HepG2 (cell line): Measurements from ENCODE around the gene TOM1L1. TPM values are rescaled to one million over a fixed set of nuclear protein-coding genes. Genes with fewer than 3 reads are reported as not detected.

Source experiments
- ATAC-seq: fragments of 200-7000 bp; cut with Tn5 transposase; 3 replicates; pipeline ENCODE4 v1.9.1; 2020; ENCODE audit warnings: mild to moderate bottlenecking, moderate library complexity
- BruUV-seq: library from RNA; stranded (reverse); fragments of 400-500 nt; replicated peaks from 2 replicates; lab custom pipeline; 2021; lab: Mats Ljungman, UMichigan
- CTCF ChIA-PET: fragments of 300-600 bp; formaldehyde crosslinking; extraction: SDS; loops from one replicate; lab custom pipeline; 2021; ENCODE audit warnings: low total read pairs, inconsistent platforms, low intra/inter-chr PET ratio; lab: Yijun Ruan, JAX
- POLR2A ChIA-PET: fragments of 350-600 bp; sonication (Branson Sonifier 250); formaldehyde crosslinking; loops from one replicate; lab custom pipeline; 2020; ENCODE audit warnings: antibody characterized with exemption, inconsistent platforms; lab: Yijun Ruan, JAX
- DNase-seq: peaks from one replicate; pipeline ENCODE4 v3.0.0-alpha.2; 2015; ENCODE audit warnings: low spot score
- FAIRE-seq: peaks from 3 replicates; lab custom pipeline; 2011; peaks lifted over from hg19 to GRCh38; lab: Jason Lieb, UNC
- H2AFZ ChIP-seq: one replicate; pipeline ENCODE4 v1.6.1; 2011; ENCODE audit warnings: low read length, inconsistent platforms
- H3K27ac ChIP-seq: fragments of 300-600 bp; 3 replicates; pipeline ENCODE4 v1.8.0; 2011; ENCODE audit warnings: mixed run types, mild to moderate bottlenecking, mixed read lengths, low read length, inconsistent platforms; ENCODE audit not compliant: insufficient read depth; ENCODE audit errors: extremely low read length
- H3K27me3 ChIP-seq, 2 experiments: fragments of 200-600 bp in 1 of 2; 2 replicates in 1 of 2; 3 replicates in 1 of 2; pipeline versions ENCODE4 v1.6.0 to v1.8.0; 2011; ENCODE audit warnings: low read length in 2 of 2, mild to moderate bottlenecking in 2 of 2, moderate library complexity in 2 of 2, inconsistent platforms in 1 of 2; ENCODE audit not compliant: insufficient read depth in 2 of 2, control insufficient read depth in 1 of 2
- H3K36me3 ChIP-seq, 2 experiments: fragments of 200-600 bp in 1 of 2; replicated peaks in 1 of 2; 2 replicates in 1 of 2; 3 replicates in 1 of 2; pipeline versions ENCODE4 v1.5.1 to v1.8.0; 2011; ENCODE audit warnings: low read length in 2 of 2, inconsistent platforms in 1 of 2; ENCODE audit not compliant: insufficient read depth in 2 of 2, control insufficient read depth in 1 of 2
- H3K4me1 ChIP-seq: 2 replicates; pipeline ENCODE4 v1.5.1; 2012; ENCODE audit warnings: low read length, inconsistent platforms; ENCODE audit not compliant: insufficient read depth
- H3K4me2 ChIP-seq: 2 replicates; pipeline ENCODE4 v1.6.0; 2011; ENCODE audit warnings: low read depth, low read length, inconsistent platforms
- H3K4me3 ChIP-seq, 3 experiments: fragments of 200-600 bp in 1 of 3; sonication (generic), shearing (Covaris generic) in 1 of 3; replicated peaks in 1 of 3; 2 replicates each; pipeline ENCODE4 v1.5.1; 2011 to 2016; ENCODE audit warnings: low read length in 3 of 3, inconsistent platforms in 2 of 3, low read depth in 2 of 3, mild to moderate bottlenecking in 2 of 3, control low read depth in 1 of 3, mixed read lengths in 1 of 3; ENCODE audit not compliant: insufficient read depth in 1 of 3
- H3K79me2 ChIP-seq: one replicate; pipeline ENCODE4 v1.6.1; 2011; ENCODE audit warnings: low read length, inconsistent platforms; ENCODE audit not compliant: insufficient read depth
- H3K9ac ChIP-seq: 2 replicates; pipeline ENCODE4 v1.6.0; 2011; ENCODE audit warnings: mild to moderate bottlenecking, low read depth, low read length, inconsistent platforms; ENCODE audit not compliant: insufficient read depth
- H3K9me3 ChIP-seq: 2 replicates; pipeline ENCODE4 v1.5.1; 2012; ENCODE audit warnings: mild to moderate bottlenecking, low read length
- H4K20me1 ChIP-seq: 2 replicates; pipeline ENCODE4 v1.6.0; 2011; ENCODE audit warnings: inconsistent platforms, mild to moderate bottlenecking, low read length, moderate library complexity; ENCODE audit not compliant: insufficient read depth
- MYNN ChIP-seq: sonication (generic); formaldehyde crosslinking; IDR thresholded peaks from 2 replicates; pipeline ENCODE4 v1.4.0; 2020; ENCODE audit warnings: mild to moderate bottlenecking, low read depth, missing genetic modification reagents
- ZFP36L1 ChIP-seq: sonication (generic); formaldehyde crosslinking; IDR thresholded peaks from 2 replicates; pipeline ENCODE4 v1.8.0; 2022; ENCODE audit warnings: mild to moderate bottlenecking, missing genetic modification reagents, moderate library complexity
- WGBS: methylation state at CpG from one replicate; pipeline ENCODE4 v1.1.6; 2017; ENCODE audit warnings: low lambda C conversion rate; 5-methylcytosine and 5-hydroxymethylcytosine counted together
- in situ Hi-C: cut with HindIII; loops from 2 replicates; pipeline ENCODE4 v1.10.0; 2017; ENCODE audit warnings: low pct_unique_long_range_greater_than_20kb; ENCODE audit not compliant: extremely low pct_ligation_motif_present
- intact Hi-C: fragments of 100-400 bp; cut with micrococcal nuclease; formaldehyde crosslinking; loops from one replicate; pipeline ENCODE4 v1.10.0; 2022; ENCODE audit not compliant: unreplicated experiment
- polyA plus RNA-seq, 8 experiments: library from polyadenylated mRNA; depleted of rRNA in 3 of 8; stranded (reverse) in 7 of 8; unstranded in 1 of 8; fragments of >200 nt; fragmentation: Illumina TruSeq in 4 of 8; extraction: Trizol in 4 of 8; gene quantifications; 2 replicates each; pipeline versions ENCODE4 v1.2.1 to v1.2.3, GENCODE V29; 2011 to 2016; ENCODE audit warnings: low read depth in 4 of 8, missing spikeins in 1 of 8, mixed read lengths in 1 of 8; ENCODE audit not compliant: insufficient read depth in 1 of 8
- total RNA-seq, 5 experiments: library from RNA; depleted of rRNA; stranded (reverse); fragments of >200 nt; fragmentation: Illumina TruSeq; extraction: Trizol; gene quantifications; 2 replicates each; pipeline ENCODE4 v1.2.3, GENCODE V29; 2016; ENCODE audit warnings: low read depth in 1 of 5

The TOM1L1 gene
- total and polyA plus RNA-seq, 2 of the 13 experiments (the other 11 are each of a cell fraction or from before 2014, with no cell fraction given) = 45.3 to 51.3 TPM

DNA sequence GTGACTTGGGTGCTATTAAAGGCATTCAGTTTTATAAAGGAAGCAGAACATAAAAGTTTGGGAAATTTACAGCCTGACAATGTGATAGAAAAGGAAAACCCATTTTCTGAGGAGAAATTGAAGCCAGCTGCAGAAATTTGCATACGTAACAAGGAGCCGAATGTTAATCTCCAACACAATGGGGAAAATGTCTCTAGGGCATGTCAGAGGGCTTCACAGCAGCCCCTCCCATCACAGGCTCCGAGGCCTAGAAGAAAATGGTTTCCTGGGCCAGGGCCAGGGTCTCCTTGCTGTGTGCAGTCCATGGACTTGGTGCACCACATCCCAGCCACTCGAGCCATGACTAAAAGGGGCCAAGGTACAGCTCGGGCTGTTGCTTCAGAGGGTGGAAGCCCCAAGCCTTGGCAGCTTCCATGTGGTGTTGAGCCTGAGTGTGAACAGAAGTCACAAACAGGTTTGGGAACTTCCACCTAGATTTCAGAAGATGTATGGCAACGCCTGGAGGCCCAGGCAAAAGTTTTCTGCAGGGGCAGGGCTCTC is 23.9 kb upstream of the TOM1L1 start:
- ATAC-seq = no peak
- Histone ChIP-seq H3K9me3 (no peaks in the 10 kb centered on the region), H3K79me2 (no peaks in the 10 kb centered on the region), H2AFZ (no peak overlapping the region), H3K4me3 (no peak overlapping the region), H3K4me2 (no peak overlapping the region), H3K4me1 (no peaks in the 10 kb centered on the region), H3K9ac (no peak overlapping the region), H3K27ac (no peak overlapping the region), H3K36me3 (no peaks in the 10 kb centered on the region), H3K27me3 (no peaks in the 10 kb centered on the region), H4K20me1 (no peaks in the 10 kb centered on the region)
- intact Hi-C loops = no loop called here
- POLR2A ChIA-PET = no interaction called here
- no peak for DNase-seq
- FAIRE-seq = no peak
- no peak for TF ChIP-seq ZFP36L1 (CRISPR knock-in tag)
- in situ Hi-C loops = loop anchor here (25.0 kb wide), 2 partner anchors 939 to 1839 kb away; no protein-coding TSS in a partner anchor
- BruUV-seq = no TSS peak
- CTCF ChIA-PET = no interaction called here
- 32% methylated on average over 6 of the region's 6 CpGs for WGBS

DNA sequence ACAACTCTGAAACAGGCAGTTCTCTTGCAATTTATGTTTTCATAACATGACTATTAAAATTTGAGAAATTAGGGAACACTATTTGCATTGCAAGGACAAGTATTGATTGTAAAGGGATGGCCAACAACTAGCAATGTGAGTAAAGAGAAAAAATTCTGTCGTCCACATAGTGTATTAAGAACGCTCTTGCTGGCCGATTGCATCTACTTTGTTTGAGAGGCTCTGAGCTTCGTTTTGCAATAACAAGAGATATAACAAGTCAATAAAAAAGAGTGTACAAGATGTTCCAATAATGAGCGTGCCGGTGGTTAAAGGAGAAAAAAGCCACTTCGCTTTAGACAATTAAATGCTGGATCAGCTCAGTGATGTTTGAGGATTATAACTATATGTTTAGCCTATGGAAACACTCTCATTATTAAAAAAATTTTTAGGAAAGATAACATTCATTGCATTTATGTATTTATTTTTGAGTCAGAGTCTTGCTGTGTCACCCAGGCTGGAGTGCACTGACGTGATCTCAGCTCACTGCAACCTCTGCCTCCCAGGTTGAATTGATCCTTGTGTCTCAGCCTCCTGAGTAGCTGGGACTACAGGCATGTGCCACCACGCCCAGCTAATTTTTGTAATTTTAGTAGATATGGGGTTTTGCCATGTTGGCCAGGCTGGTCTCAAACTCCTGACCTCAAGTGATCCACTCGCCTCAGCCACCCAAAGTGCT is 19.2 kb upstream of the TOM1L1 start:
- H3K9me3 ChIP-seq = no peaks in the 10 kb centered on the region
- no peak for TF ChIP-seq MYNN
- TF ChIP-seq, all 625 proteins: peak for 0
- no peaks in the 10 kb centered on the region for H3K79me2 ChIP-seq
- H3K4me2 ChIP-seq = no peak overlapping the region
- H3K36me3 ChIP-seq = no peaks in the 10 kb centered on the region
- H2AFZ ChIP-seq = no peak overlapping the region
- no TSS peak for BruUV-seq
- no peak overlapping the region for H3K27ac ChIP-seq
- no peaks in the 10 kb centered on the region; a peak in 1 of 5 replicates for H3K27me3 ChIP-seq
- no peaks in the 10 kb centered on the region for H3K4me1 ChIP-seq
- ChIA-PET POLR2A (no interaction called here), CTCF (no interaction called here)
- no peak for ATAC-seq
- no peak for DNase-seq
- H3K4me3 ChIP-seq = no peak overlapping the region
- intact Hi-C loops = no loop called here
- H3K9ac ChIP-seq = no peak overlapping the region
- FAIRE-seq = no peak
- no peaks in the 10 kb centered on the region for H4K20me1 ChIP-seq
- in situ Hi-C loops = loop anchor here (25.0 kb wide), 2 partner anchors 944 to 1844 kb away; no protein-coding TSS in a partner anchor
- WGBS = 33% methylated on average over 10 of the region's 10 CpGs
